ENCODE measurements around the gene EPM2A. TPM values are rescaled to one million over a fixed set of nuclear protein-coding genes. Genes with fewer than 3 reads are reported as not detected.
A peak's percentile ranks its signal among the peaks of the same experiment; 100 is the strongest.

Gene EPM2A
- total and polyA plus RNA-seq, 2 donors (not counting 3 experiments of a cell fraction or from before 2014, with no cell fraction given) = 3.1 to 4.8 TPM

GRCh38 chr6:145749632-145750031 lies 14.3 kb upstream of the EPM2A start:
- H3K4me3 ChIP-seq (replicated peaks in 1 of 3; ENCODE audit: insufficient read depth in 1 of 3, low read depth in 1 of 3, low read length in 3 of 3) = no peak overlapping the region
- ChIA-PET CTCF (no interaction called here), POLR2A (no interaction called here)
- dilution Hi-C loops (cut with MboI; ENCODE audit: extremely low pct_ligation_motif_present, low sequenced_read_pairs) = no loop called here
- H3K4me1 ChIP-seq (ENCODE audit: control insufficient read depth, extremely low read depth, insufficient read depth, low read length) = peaks cover 2% of the 10 kb centered on the region
- H4K20me1 ChIP-seq (replicated peaks; ENCODE audit: control insufficient read depth, extremely low read depth, insufficient read depth, low read length) = no peaks in the 10 kb centered on the region
- H3K27ac ChIP-seq (ENCODE audit: insufficient read depth, low read depth, low read length) = no peak overlapping the region
- peak; percentile 33 for FAIRE-seq
- no peaks in the 10 kb centered on the region for H3K9me1 ChIP-seq (replicated peaks; ENCODE audit: control insufficient read depth, extremely low read depth, insufficient read depth, low read length)
- intact Hi-C loops (cut with micrococcal nuclease) = no loop called here
- no peak overlapping the region for H3K4me2 ChIP-seq (ENCODE audit: insufficient read depth, low read length)
- H3K27me3 ChIP-seq (ENCODE audit: control insufficient read depth in 2 of 2, insufficient read depth in 2 of 2, low read length in 2 of 2) = no peaks in the 10 kb centered on the region
- H3K36me3 ChIP-seq (ENCODE audit: control insufficient read depth in 2 of 2, extremely low read depth in 1 of 2, insufficient read depth in 2 of 2, low read length in 2 of 2) = no peaks in the 10 kb centered on the region
- peak overlapping the region; percentile 67 for H2AFZ ChIP-seq (ENCODE audit: low read depth, low read length)
- no peak overlapping the region for H3K9ac ChIP-seq (replicated peaks; ENCODE audit: extremely low read depth, insufficient read depth, low read length)
- DNase-seq (ENCODE audit: low read depth, low spot score) = peak; percentile 62
- BruUV-seq (replicated peaks) = no TSS peak
- TF ChIP-seq FOS (IDR thresholded peaks at IDR 0.05; ENCODE audit: borderline replicate concordance, insufficient read depth, low read length) (peak; percentile 18), MYC (IDR thresholded peaks at IDR 0.05; ENCODE audit: low read depth, low read length) (no peak), MAX (IDR thresholded peaks at IDR 0.05; ENCODE audit: insufficient read depth, insufficient read length) (no peak)
- no peaks in the 10 kb centered on the region for H3K79me2 ChIP-seq (ENCODE audit: control insufficient read depth, insufficient read depth, low read length)
- H3K9me3 ChIP-seq (replicated peaks; ENCODE audit: control insufficient read depth, insufficient read depth, low read length) = no peaks in the 10 kb centered on the region

- BruUV-seq (replicated peaks) = no TSS peak
- Histone ChIP-seq H3K4me1 (ENCODE audit: control insufficient read depth, extremely low read depth, insufficient read depth, low read length) (peaks cover 2% of the 10 kb centered on the region), H3K9me1 (replicated peaks; ENCODE audit: control insufficient read depth, extremely low read depth, insufficient read depth, low read length) (no peaks in the 10 kb centered on the region), H2AFZ (ENCODE audit: low read depth, low read length) (no peak overlapping the region), H3K4me3 (replicated peaks in 1 of 3; ENCODE audit: insufficient read depth in 1 of 3, low read depth in 1 of 3, low read length in 3 of 3) (no peak overlapping the region), H3K79me2 (ENCODE audit: control insufficient read depth, insufficient read depth, low read length) (no peaks in the 10 kb centered on the region), H3K27ac (ENCODE audit: insufficient read depth, low read depth, low read length) (no peak overlapping the region), H3K36me3 (ENCODE audit: control insufficient read depth in 2 of 2, extremely low read depth in 1 of 2, insufficient read depth in 2 of 2, low read length in 2 of 2) (no peaks in the 10 kb centered on the region), H3K9ac (replicated peaks; ENCODE audit: extremely low read depth, insufficient read depth, low read length) (no peak overlapping the region), H3K27me3 (ENCODE audit: control insufficient read depth in 2 of 2, insufficient read depth in 2 of 2, low read length in 2 of 2) (no peaks in the 10 kb centered on the region), H3K9me3 (replicated peaks; ENCODE audit: control insufficient read depth, insufficient read depth, low read length) (no peaks in the 10 kb centered on the region), H4K20me1 (replicated peaks; ENCODE audit: control insufficient read depth, extremely low read depth, insufficient read depth, low read length) (no peaks in the 10 kb centered on the region), H3K4me2 (ENCODE audit: insufficient read depth, low read length) (no peak overlapping the region)
- TF ChIP-seq FOS (IDR thresholded peaks at IDR 0.05; ENCODE audit: borderline replicate concordance, insufficient read depth, low read length) = no peak
- TF ChIP-seq JUN (IDR thresholded peaks at IDR 0.05; ENCODE audit: borderline replicate concordance, insufficient read depth, insufficient read length, low read depth) = no peak
- no peak for TF ChIP-seq MYC (IDR thresholded peaks at IDR 0.05; ENCODE audit: low read depth, low read length)
- no peak for TF ChIP-seq EZH2 (IDR thresholded peaks at IDR 0.05; ENCODE audit: borderline replicate concordance, low read depth, low read length, severe bottlenecking)
- TF ChIP-seq MAX (IDR thresholded peaks at IDR 0.05; ENCODE audit: insufficient read depth, insufficient read length) = no peak
- no peak for TF ChIP-seq POLR2A (IDR thresholded peaks at IDR 0.05; ENCODE audit: low read depth, low read length)
- TF ChIP-seq CTCF (IDR thresholded peaks at IDR 0.05; ENCODE audit: extremely low read depth in 1 of 2, insufficient read depth in 1 of 2, low read depth in 1 of 2, low read length in 2 of 2) = no peak
- TF ChIP-seq GATA2 (IDR thresholded peaks at IDR 0.05; ENCODE audit: insufficient read depth, insufficient read length, low read depth, low read length) = no peak
- TF ChIP-seq POLR2AphosphoS5 (IDR thresholded peaks at IDR 0.05; ENCODE audit: insufficient read depth, low read depth, low read length) = no peak
- ChIA-PET CTCF (no interaction called here), POLR2A (no interaction called here)
- DNase-seq (ENCODE audit: low read depth, low spot score) = no peak
- FAIRE-seq = no peak
- intact Hi-C loops (cut with micrococcal nuclease) = no loop called here
- dilution Hi-C loops (cut with MboI; ENCODE audit: extremely low pct_ligation_motif_present, low sequenced_read_pairs) = no loop called here
Observed at GRCh38 chr6:145745861-145746260, 10.5 kb upstream of the EPM2A start.
